ENCODE measurements around the gene STARD8. TPM values are rescaled to one million over a fixed set of nuclear protein-coding genes. Genes with fewer than 3 reads are reported as not detected.
A peak's percentile ranks its signal among the peaks of the same experiment; 100 is the strongest.
"Not testable (repeated sequence)": the region's sequence is repeated elsewhere in the genome, so short reads cannot be mapped to it uniquely, and the experiment has no call there.

The STARD8 gene
- total RNA-seq = 9.3 TPM
- long read RNA-seq, full-length matches to known transcripts = 7 of 22 reads
- long read RNA-seq, partial matches to known transcripts = 9 of 22 reads
- long read RNA-seq, other reads (novel, unspliced or antisense) = 6 of 22 reads

GRCh38 chrX:68647156-68647957, at the start of gene STARD8:
TSS of gene STARD8 (plus strand) at chrX:68647666. CDS start at chrX:68647883, 217 bp downstream.
- peaks cover 5% of the 10 kb centered on the region for H3K4me1 ChIP-seq
- peak within 1 kb of the TSS; percentile 40 for H3K27ac ChIP-seq (replicated peaks)
- H3K27me3 ChIP-seq (ENCODE audit: low read depth) = no peaks in the 10 kb centered on the region
- no peaks in the 10 kb centered on the region for H3K36me3 ChIP-seq
- peak within 1 kb of the TSS; percentile 59 for H3K4me3 ChIP-seq
- DNase-seq = peak; percentile 24
- no peaks in the 10 kb centered on the region for H3K9me3 ChIP-seq (replicated peaks)
- TF ChIP-seq CTCF (IDR thresholded peaks at IDR 0.05; ENCODE audit: borderline replicate concordance) = no peak
- intact Hi-C loops (cut with micrococcal nuclease) = no loop called here

DNA sequence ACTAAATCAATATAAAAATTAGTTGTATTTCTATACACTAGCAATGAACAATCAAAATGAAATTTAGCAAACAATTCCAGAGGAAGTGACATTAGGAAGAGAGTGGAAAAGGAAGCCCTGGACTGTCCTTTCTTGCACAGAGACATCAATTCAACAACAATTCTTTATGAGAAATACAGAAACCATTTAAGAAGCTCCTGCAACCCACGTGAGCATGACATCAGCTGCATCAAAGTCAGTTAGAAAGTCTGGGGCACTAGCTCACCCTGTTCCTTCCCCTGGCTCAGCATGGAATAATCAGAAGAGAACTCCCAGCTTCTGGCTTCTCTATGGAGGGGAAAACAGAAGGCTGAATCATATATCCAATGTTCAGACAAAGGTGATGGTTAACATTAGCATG, 48.6 kb upstream of the STARD8 start:
- H3K27me3 ChIP-seq (ENCODE audit: low read depth) = no peaks in the 10 kb centered on the region
- no peaks in the 10 kb centered on the region for H3K4me1 ChIP-seq
- DNase-seq = no peak
- H3K4me3 ChIP-seq = no peak overlapping the region
- no peaks in the 10 kb centered on the region for H3K36me3 ChIP-seq
- no peak for TF ChIP-seq CTCF (IDR thresholded peaks at IDR 0.05; ENCODE audit: borderline replicate concordance)
- H3K9me3 ChIP-seq (replicated peaks) = peaks cover 23% of the 10 kb centered on the region
- intact Hi-C loops (cut with micrococcal nuclease) = no loop called here
- no peak overlapping the region for H3K27ac ChIP-seq (replicated peaks)

DNA sequence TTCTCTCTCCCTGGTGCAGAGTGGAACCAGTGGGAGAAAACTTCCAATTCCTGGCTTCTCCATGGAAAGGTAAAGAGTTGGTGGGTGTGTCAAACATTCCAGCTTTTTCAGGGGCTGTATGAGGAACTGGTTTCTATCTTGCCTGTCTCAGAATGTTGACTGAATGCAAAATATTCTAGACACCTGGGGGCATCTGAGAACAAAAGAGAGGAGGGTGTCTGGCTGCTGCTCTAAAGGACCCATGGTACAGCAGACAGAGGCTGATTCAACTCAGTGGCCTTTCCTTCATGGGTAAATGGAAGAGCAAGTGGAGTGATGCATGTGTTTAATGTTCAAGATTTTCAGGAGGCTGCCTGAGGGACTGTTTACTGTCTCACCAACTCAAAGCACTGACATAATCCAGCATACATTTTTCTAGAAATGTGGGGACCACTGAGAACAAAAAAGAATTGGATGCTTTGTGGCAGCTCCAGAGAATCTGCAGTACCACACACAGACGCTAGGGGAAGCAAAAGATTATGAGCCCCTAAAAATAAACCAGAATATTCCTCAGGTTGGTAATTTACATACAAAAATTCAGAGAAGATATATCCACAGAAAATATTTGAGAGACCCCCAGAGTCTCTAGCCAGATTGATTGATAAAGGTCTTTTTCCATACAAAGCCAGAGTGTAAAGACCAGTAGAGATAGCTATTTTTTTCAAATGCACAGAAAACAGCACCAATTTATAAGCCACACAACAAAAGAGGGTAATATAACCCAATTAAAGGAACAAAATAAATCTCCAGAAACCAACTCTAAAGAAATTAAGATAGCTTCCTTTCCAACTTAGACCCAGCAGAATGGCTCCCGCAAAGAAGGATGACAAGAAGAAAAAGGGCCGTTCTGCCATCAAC, 48.0 kb upstream of the STARD8 start:
- Histone ChIP-seq H3K27ac (replicated peaks) (no peak overlapping the region), H3K4me3 (no peak overlapping the region), H3K36me3 (no peaks in the 10 kb centered on the region), H3K9me3 (replicated peaks) (peaks cover 17% of the 10 kb centered on the region), H3K27me3 (ENCODE audit: low read depth) (no peaks in the 10 kb centered on the region), H3K4me1 (no peaks in the 10 kb centered on the region)
- intact Hi-C loops (cut with micrococcal nuclease) = no loop called here
- no peak for DNase-seq
- peak; percentile 67 for TF ChIP-seq CTCF (IDR thresholded peaks at IDR 0.05; ENCODE audit: borderline replicate concordance)

DNA sequence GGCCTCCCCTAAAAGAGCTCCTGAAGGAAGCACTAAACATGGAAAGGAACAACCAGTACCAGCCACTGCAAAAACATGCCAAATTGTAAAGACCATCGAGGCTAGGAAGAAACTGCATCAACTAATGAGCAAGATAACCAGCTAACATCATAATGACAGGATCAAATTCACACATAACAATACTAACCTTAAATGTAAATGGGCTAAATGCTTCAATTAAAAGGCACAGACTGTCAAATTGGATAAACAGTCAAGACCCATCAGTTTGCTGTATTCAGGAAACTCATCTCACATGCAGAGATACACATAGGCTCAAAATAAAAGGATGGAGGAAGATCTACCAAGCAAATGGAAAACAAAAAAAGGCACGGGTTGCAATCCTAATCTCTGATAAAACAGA, 43.2 kb upstream of the STARD8 start:
- H3K27ac ChIP-seq (replicated peaks); H3K4me3 ChIP-seq; DNase-seq; H3K4me1 ChIP-seq; intact Hi-C loops (cut with micrococcal nuclease); H3K27me3 ChIP-seq (ENCODE audit: low read depth); H3K36me3 ChIP-seq: not testable (repeated sequence)
- H3K9me3 ChIP-seq (replicated peaks) = peaks cover 10% of the 10 kb centered on the region

DNA sequence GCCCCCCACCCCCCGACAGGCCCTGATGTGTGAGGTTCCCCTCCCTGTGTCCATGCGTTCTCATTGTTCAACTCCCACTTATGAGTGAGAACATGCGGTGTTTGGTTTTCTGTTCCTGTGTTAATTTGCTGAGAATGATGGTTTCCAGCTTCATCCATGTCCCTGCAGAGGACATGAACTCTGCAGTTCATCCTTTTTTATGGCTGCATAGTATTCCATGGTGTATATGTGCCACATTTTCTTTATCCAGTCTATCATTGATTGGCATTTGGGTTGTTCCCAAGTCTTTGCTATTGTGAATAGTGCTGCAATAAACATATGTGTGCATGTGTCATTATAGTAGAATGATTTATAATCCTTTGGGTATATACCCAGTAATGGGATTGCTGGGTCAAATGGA, 32.7 kb upstream of the STARD8 start:
- H3K4me1 ChIP-seq; H3K27me3 ChIP-seq (ENCODE audit: low read depth); H3K27ac ChIP-seq (replicated peaks); DNase-seq; H3K9me3 ChIP-seq (replicated peaks); intact Hi-C loops (cut with micrococcal nuclease); H3K4me3 ChIP-seq; H3K36me3 ChIP-seq: not testable (repeated sequence)

DNA sequence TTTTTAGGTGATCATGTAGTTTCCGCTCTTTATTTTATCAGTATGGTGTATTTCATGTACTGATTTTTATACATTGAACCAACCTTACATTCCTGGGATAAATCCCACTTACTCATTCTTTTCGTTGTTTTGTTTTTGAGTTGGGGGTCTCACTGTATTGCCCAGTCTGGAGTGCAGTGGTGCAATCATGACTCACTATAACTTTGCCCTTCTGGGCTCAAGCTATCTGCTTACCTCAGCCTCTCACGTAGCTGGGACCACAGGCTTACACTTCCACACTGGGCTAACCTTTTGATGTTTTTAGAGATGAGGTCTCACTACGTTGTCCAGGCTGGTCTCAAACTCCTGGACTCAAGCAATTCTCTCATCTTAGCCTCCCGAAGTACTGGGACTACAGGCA, 19.5 kb upstream of the STARD8 start:
- Histone ChIP-seq H3K9me3 (replicated peaks) (no peaks in the 10 kb centered on the region), H3K4me3 (no peak overlapping the region), H3K27me3 (ENCODE audit: low read depth) (no peaks in the 10 kb centered on the region), H3K4me1 (no peaks in the 10 kb centered on the region), H3K27ac (replicated peaks) (no peak overlapping the region), H3K36me3 (no peaks in the 10 kb centered on the region)
- intact Hi-C loops (cut with micrococcal nuclease) = no loop called here
- TF ChIP-seq CTCF (IDR thresholded peaks at IDR 0.05; ENCODE audit: borderline replicate concordance) = no peak
- DNase-seq = no peak

DNA sequence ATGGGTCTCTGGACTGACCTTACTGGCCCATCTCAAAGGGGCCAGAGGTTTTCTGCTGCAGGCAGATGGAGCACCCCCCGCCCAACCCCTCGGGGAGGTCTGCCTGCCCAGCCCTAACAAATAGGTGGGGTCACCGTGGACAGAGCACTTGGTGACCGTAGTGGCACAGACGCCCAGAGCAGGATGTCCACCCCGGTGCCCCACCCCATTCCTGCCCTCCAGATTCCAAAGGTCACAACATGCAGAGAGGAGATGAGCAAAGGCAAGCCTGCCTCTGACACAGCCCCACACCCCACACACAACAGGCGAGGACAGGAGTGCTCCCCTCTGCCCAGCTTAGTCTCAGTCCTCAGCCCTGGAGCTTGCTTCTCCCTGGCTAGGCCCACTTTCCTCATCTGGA, 17.5 kb upstream of the STARD8 start:
- H3K9me3 ChIP-seq (replicated peaks); H3K27me3 ChIP-seq (ENCODE audit: low read depth); DNase-seq; H3K36me3 ChIP-seq; H3K27ac ChIP-seq (replicated peaks); H3K4me3 ChIP-seq; H3K4me1 ChIP-seq; intact Hi-C loops (cut with micrococcal nuclease): not testable (repeated sequence)
